WTC11 (cell line): ENCODE measurements around the gene GALNT7. TPM values are rescaled to one million over a fixed set of nuclear protein-coding genes. Genes with fewer than 3 reads are reported as not detected.
A peak's percentile ranks its signal among the peaks of the same experiment; 100 is the strongest.

ENCODE experiments used
- CREB1 ChIP-seq: sonication (generic); formaldehyde crosslinking; IDR thresholded peaks from 2 replicates; pipeline ENCODE4 v1.8.0; 2023; ENCODE audit warnings: mild to moderate bottlenecking, missing genetic modification reagents
- EMX1 ChIP-seq: fragments of 250-450 bp; sonication (Bioruptor Pico); IDR thresholded peaks from 2 replicates; pipeline ENCODE4 v1.8.0; 2021; ENCODE audit warnings: mild to moderate bottlenecking
- FOXJ3 ChIP-seq: sonication (generic); formaldehyde crosslinking; IDR thresholded peaks from 2 replicates; pipeline ENCODE4 v1.9.0; 2021; ENCODE audit warnings: missing genetic modification reagents, mild to moderate bottlenecking, borderline replicate concordance
- FOXK1 ChIP-seq: sonication (generic); formaldehyde crosslinking; IDR thresholded peaks from 2 replicates; pipeline ENCODE4 v1.8.0; 2022; ENCODE audit warnings: mild to moderate bottlenecking, moderate library complexity, missing genetic modification reagents
- FOXP1 ChIP-seq: sonication (generic); formaldehyde crosslinking; IDR thresholded peaks from 2 replicates; pipeline ENCODE4 v1.8.0; 2022; ENCODE audit warnings: missing genetic modification reagents, mild to moderate bottlenecking, moderate library complexity, borderline replicate concordance
- GABPB1 ChIP-seq: sonication (generic); formaldehyde crosslinking; IDR thresholded peaks from 2 replicates; pipeline ENCODE4 v1.8.1; 2023; ENCODE audit warnings: mild to moderate bottlenecking, missing genetic modification reagents
- GTF2I ChIP-seq: fragments of 250-450 bp; sonication (Bioruptor Pico); conservative IDR thresholded peaks from 2 replicates; pipeline ENCODE4 v1.4.0; 2021; ENCODE audit warnings: mild to moderate bottlenecking
- HMGA2 ChIP-seq: fragments of 250-450 bp; sonication (Bioruptor Pico); IDR thresholded peaks from 2 replicates; pipeline ENCODE4 v1.4.0; 2021; ENCODE audit warnings: mild to moderate bottlenecking, moderate library complexity
- IRF2 ChIP-seq: sonication (generic); formaldehyde crosslinking; IDR thresholded peaks from 2 replicates; pipeline ENCODE4 v1.8.0; 2022; ENCODE audit warnings: low read depth, missing genetic modification reagents, borderline replicate concordance
- KAT7 ChIP-seq: sonication (generic); formaldehyde crosslinking; IDR thresholded peaks from 2 replicates; pipeline ENCODE4 v1.8.1; 2023; ENCODE audit warnings: missing genetic modification reagents, mild to moderate bottlenecking, borderline replicate concordance
- MXD4 ChIP-seq: fragments of 250-450 bp; sonication (Bioruptor Pico); IDR thresholded peaks from 2 replicates; pipeline ENCODE4 v1.8.0; 2021; ENCODE audit warnings: mild to moderate bottlenecking, moderate library complexity, borderline replicate concordance
- NFATC4 ChIP-seq: fragments of 250-450 bp; sonication (Bioruptor Pico); IDR thresholded peaks from 2 replicates; pipeline ENCODE4 v1.9.0; 2021; ENCODE audit warnings: mild to moderate bottlenecking
- NFE2L1 ChIP-seq: sonication (generic); formaldehyde crosslinking; IDR thresholded peaks from 2 replicates; pipeline ENCODE4 v1.8.1; 2023; ENCODE audit warnings: missing genetic modification reagents
- NR1H2 ChIP-seq: sonication (generic); formaldehyde crosslinking; IDR thresholded peaks from 2 replicates; pipeline ENCODE4 v1.9.0; 2021; ENCODE audit warnings: mild to moderate bottlenecking, moderate library complexity, missing genetic modification reagents
- SMAD3 ChIP-seq: sonication (generic); formaldehyde crosslinking; IDR thresholded peaks from 2 replicates; pipeline ENCODE4 v1.8.0; 2022; ENCODE audit warnings: missing genetic modification reagents, mild to moderate bottlenecking, borderline replicate concordance
- SMAD4 ChIP-seq: sonication (generic); formaldehyde crosslinking; IDR thresholded peaks from 2 replicates; pipeline ENCODE4 v1.8.0; 2022; ENCODE audit warnings: mild to moderate bottlenecking, missing genetic modification reagents
- ZNF219 ChIP-seq: sonication (generic); formaldehyde crosslinking; IDR thresholded peaks from 2 replicates; pipeline ENCODE4 v1.8.0; 2023; ENCODE audit warnings: missing genetic modification reagents, mild to moderate bottlenecking, borderline replicate concordance
- ZNF423 ChIP-seq: fragments of 250-450 bp; sonication (Bioruptor Pico); IDR thresholded peaks from 2 replicates; pipeline ENCODE4 v2.1.2; 2022; ENCODE audit warnings: mild to moderate bottlenecking, moderate library complexity
- total RNA-seq: library from RNA; stranded (reverse); gene quantifications from 3 replicates; pipeline ENCODE4 v1.2.3, GENCODE V29; 2021
- TF ChIP-seq, protein P1 (sequence below): sonication (generic); formaldehyde crosslinking; IDR thresholded peaks from 2 replicates; pipeline ENCODE4 v1.8.0; 2023; ENCODE audit warnings: missing genetic modification reagents, mild to moderate bottlenecking, borderline replicate concordance
- TF ChIP-seq, protein P2 (sequence below): sonication (generic); formaldehyde crosslinking; IDR thresholded peaks from 2 replicates; pipeline ENCODE4 v1.8.1; 2022; ENCODE audit warnings: mild to moderate bottlenecking, moderate library complexity, missing genetic modification reagents
- TF ChIP-seq, protein P3 (sequence below): sonication (generic); formaldehyde crosslinking; conservative IDR thresholded peaks from 2 replicates; pipeline ENCODE4 v1.8.1; 2022; ENCODE audit warnings: mild to moderate bottlenecking, missing genetic modification reagents
- TF ChIP-seq, protein P4 (sequence below): sonication (generic); formaldehyde crosslinking; IDR thresholded peaks from 2 replicates; pipeline ENCODE4 v1.8.0; 2022; ENCODE audit warnings: mild to moderate bottlenecking, missing genetic modification reagents
- TF ChIP-seq, protein P5 (sequence below): sonication (generic); formaldehyde crosslinking; IDR thresholded peaks from 2 replicates; pipeline ENCODE4 v1.8.1; 2023; ENCODE audit warnings: mild to moderate bottlenecking, missing genetic modification reagents, moderate library complexity
- TF ChIP-seq, protein P6 (sequence below): sonication (generic); formaldehyde crosslinking; IDR thresholded peaks from 2 replicates; pipeline ENCODE4 v1.8.0; 2023; ENCODE audit warnings: missing genetic modification reagents
- TF ChIP-seq, protein P7 (sequence below): sonication (generic); formaldehyde crosslinking; IDR thresholded peaks from 2 replicates; pipeline ENCODE4 v1.8.1; 2022; ENCODE audit warnings: missing genetic modification reagents, borderline replicate concordance
- TF ChIP-seq, protein P8 (sequence below): sonication (generic); formaldehyde crosslinking; IDR thresholded peaks from 2 replicates; pipeline ENCODE4 v1.8.0; 2022; ENCODE audit warnings: mild to moderate bottlenecking, missing genetic modification reagents
- TF ChIP-seq, protein P9 (sequence below): sonication (generic); formaldehyde crosslinking; IDR thresholded peaks from 2 replicates; pipeline ENCODE4 v1.8.1; 2022; ENCODE audit warnings: low read depth, missing genetic modification reagents, borderline replicate concordance

The GALNT7 gene
- total RNA-seq, 1 experiment from 2014 or later = 86.9 TPM

DNA sequence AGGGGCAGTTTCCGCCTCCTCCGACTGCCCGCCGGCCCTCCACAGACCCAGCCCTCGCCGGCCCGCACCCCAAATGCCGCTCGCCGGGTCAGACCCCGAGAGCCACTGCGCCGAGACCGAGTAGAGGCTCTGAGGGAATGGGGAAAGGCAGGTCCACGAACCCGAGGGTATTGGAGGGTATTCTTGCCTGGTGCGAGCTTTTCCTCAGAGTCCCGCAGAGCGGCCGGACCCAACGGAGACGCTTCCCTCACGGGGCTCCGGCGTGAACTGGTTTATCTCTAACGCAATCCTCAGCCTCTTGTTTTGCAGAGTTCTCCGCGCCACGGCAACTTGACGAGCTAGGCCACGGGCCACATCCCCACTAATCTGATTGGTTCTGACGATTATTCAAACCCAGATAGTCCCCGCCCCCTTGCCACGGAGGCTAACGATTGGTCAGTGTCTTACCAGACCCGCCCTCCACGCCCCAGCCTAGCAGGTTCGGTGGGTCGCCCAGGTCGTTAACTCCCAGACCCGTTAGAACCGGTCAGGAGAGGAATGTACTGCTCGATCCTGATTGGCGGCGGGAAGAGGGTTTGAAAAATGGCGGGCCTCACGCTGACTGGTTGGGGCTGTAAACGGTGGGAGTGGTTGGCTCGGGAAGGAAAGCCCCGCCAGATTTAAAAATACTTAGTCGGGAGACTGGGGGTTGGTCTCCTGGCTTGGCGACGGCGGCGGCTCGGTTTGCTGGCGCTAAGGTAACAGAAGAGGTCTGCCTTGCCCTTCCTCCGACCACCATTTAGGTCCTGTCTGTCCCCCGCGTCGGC is 165.7 kb downstream of the GALNT7 start, which contains the start of gene HMGB2 (continued):
- TF ChIP-seq GTF2I (CRISPR knock-in tag) = no peak
- TF ChIP-seq, protein P1, sequence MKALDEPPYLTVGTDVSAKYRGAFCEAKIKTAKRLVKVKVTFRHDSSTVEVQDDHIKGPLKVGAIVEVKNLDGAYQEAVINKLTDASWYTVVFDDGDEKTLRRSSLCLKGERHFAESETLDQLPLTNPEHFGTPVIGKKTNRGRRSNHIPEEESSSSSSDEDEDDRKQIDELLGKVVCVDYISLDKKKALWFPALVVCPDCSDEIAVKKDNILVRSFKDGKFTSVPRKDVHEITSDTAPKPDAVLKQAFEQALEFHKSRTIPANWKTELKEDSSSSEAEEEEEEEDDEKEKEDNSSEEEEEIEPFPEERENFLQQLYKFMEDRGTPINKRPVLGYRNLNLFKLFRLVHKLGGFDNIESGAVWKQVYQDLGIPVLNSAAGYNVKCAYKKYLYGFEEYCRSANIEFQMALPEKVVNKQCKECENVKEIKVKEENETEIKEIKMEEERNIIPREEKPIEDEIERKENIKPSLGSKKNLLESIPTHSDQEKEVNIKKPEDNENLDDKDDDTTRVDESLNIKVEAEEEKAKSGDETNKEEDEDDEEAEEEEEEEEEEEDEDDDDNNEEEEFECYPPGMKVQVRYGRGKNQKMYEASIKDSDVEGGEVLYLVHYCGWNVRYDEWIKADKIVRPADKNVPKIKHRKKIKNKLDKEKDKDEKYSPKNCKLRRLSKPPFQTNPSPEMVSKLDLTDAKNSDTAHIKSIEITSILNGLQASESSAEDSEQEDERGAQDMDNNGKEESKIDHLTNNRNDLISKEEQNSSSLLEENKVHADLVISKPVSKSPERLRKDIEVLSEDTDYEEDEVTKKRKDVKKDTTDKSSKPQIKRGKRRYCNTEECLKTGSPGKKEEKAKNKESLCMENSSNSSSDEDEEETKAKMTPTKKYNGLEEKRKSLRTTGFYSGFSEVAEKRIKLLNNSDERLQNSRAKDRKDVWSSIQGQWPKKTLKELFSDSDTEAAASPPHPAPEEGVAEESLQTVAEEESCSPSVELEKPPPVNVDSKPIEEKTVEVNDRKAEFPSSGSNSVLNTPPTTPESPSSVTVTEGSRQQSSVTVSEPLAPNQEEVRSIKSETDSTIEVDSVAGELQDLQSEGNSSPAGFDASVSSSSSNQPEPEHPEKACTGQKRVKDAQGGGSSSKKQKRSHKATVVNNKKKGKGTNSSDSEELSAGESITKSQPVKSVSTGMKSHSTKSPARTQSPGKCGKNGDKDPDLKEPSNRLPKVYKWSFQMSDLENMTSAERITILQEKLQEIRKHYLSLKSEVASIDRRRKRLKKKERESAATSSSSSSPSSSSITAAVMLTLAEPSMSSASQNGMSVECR (CRISPR knock-in tag) = 0 out of 2 replicates have a peak, but pooled peaks have one; percentile 59
- TF ChIP-seq ZNF219 (CRISPR knock-in tag) = 0 out of 2 replicates have a peak, but pooled peaks have one; percentile 58
- no peak for TF ChIP-seq MXD4 (CRISPR knock-in tag)
- no peak for TF ChIP-seq EMX1 (CRISPR knock-in tag)
- TF ChIP-seq, protein P2, sequence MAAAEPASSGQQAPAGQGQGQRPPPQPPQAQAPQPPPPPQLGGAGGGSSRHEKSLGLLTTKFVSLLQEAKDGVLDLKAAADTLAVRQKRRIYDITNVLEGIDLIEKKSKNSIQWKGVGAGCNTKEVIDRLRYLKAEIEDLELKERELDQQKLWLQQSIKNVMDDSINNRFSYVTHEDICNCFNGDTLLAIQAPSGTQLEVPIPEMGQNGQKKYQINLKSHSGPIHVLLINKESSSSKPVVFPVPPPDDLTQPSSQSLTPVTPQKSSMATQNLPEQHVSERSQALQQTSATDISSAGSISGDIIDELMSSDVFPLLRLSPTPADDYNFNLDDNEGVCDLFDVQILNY = peak; percentile 81; the same call in 1 of the 2 replicates
- TF ChIP-seq ZNF423 (CRISPR knock-in tag) = no peak
- TF ChIP-seq, protein P3, sequence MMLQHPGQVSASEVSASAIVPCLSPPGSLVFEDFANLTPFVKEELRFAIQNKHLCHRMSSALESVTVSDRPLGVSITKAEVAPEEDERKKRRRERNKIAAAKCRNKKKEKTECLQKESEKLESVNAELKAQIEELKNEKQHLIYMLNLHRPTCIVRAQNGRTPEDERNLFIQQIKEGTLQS (CRISPR knock-in tag) = no peak
- TF ChIP-seq, protein P4, sequence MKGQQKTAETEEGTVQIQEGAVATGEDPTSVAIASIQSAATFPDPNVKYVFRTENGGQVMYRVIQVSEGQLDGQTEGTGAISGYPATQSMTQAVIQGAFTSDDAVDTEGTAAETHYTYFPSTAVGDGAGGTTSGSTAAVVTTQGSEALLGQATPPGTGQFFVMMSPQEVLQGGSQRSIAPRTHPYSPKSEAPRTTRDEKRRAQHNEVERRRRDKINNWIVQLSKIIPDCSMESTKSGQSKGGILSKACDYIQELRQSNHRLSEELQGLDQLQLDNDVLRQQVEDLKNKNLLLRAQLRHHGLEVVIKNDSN (CRISPR knock-in tag) = peak; percentile 52; the same call in 1 of the 2 replicates
- TF ChIP-seq NFE2L1 (CRISPR knock-in tag) = peak; percentile 96; the same call in 1 of the 2 replicates
- TF ChIP-seq FOXK1 (CRISPR knock-in tag) = no peak; the same call in none of the 2 replicates
- peak; percentile 85 for TF ChIP-seq GABPB1 (CRISPR knock-in tag)
- TF ChIP-seq, protein P5, sequence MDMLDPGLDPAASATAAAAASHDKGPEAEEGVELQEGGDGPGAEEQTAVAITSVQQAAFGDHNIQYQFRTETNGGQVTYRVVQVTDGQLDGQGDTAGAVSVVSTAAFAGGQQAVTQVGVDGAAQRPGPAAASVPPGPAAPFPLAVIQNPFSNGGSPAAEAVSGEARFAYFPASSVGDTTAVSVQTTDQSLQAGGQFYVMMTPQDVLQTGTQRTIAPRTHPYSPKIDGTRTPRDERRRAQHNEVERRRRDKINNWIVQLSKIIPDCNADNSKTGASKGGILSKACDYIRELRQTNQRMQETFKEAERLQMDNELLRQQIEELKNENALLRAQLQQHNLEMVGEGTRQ (CRISPR knock-in tag) = peak; percentile 75
- TF ChIP-seq HMGA2 (CRISPR knock-in tag) = no peak
- TF ChIP-seq, protein P6, sequence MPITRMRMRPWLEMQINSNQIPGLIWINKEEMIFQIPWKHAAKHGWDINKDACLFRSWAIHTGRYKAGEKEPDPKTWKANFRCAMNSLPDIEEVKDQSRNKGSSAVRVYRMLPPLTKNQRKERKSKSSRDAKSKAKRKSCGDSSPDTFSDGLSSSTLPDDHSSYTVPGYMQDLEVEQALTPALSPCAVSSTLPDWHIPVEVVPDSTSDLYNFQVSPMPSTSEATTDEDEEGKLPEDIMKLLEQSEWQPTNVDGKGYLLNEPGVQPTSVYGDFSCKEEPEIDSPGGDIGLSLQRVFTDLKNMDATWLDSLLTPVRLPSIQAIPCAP (CRISPR knock-in tag) = no peak
- TF ChIP-seq FOXJ3 (CRISPR knock-in tag) = no peak
- TF ChIP-seq FOXP1 (CRISPR knock-in tag) = peak; percentile 92; the same call in 1 of the 2 replicates
- TF ChIP-seq, protein P7, sequence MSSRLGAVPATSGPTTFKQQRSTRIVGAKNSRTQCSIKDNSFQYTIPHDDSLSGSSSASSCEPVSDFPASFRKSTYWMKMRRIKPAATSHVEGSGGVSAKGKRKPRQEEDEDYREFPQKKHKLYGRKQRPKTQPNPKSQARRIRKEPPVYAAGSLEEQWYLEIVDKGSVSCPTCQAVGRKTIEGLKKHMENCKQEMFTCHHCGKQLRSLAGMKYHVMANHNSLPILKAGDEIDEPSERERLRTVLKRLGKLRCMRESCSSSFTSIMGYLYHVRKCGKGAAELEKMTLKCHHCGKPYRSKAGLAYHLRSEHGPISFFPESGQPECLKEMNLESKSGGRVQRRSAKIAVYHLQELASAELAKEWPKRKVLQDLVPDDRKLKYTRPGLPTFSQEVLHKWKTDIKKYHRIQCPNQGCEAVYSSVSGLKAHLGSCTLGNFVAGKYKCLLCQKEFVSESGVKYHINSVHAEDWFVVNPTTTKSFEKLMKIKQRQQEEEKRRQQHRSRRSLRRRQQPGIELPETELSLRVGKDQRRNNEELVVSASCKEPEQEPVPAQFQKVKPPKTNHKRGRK (CRISPR knock-in tag) = no peak
- TF ChIP-seq SMAD3 = peak; percentile 61; the same call in 1 of the 2 replicates
- no peak for TF ChIP-seq NR1H2
- TF ChIP-seq CREB1 (CRISPR knock-in tag) = no peak
- TF ChIP-seq SMAD4 (CRISPR knock-in tag) = no peak
- no peak; the same call in 1 of the 2 replicates for TF ChIP-seq NFATC4 (CRISPR knock-in tag)
- TF ChIP-seq KAT7 = no peak
- TF ChIP-seq, protein P8, sequence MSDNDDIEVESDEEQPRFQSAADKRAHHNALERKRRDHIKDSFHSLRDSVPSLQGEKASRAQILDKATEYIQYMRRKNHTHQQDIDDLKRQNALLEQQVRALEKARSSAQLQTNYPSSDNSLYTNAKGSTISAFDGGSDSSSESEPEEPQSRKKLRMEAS (CRISPR knock-in tag) = peak; percentile 85
- TF ChIP-seq IRF2 = no peak
- TF ChIP-seq, protein P9, sequence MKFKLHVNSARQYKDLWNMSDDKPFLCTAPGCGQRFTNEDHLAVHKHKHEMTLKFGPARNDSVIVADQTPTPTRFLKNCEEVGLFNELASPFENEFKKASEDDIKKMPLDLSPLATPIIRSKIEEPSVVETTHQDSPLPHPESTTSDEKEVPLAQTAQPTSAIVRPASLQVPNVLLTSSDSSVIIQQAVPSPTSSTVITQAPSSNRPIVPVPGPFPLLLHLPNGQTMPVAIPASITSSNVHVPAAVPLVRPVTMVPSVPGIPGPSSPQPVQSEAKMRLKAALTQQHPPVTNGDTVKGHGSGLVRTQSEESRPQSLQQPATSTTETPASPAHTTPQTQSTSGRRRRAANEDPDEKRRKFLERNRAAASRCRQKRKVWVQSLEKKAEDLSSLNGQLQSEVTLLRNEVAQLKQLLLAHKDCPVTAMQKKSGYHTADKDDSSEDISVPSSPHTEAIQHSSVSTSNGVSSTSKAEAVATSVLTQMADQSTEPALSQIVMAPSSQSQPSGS = no peak
